GM18870 (cell line): Measurements from ENCODE around the gene ADSS1.

Experiments used
- ATAC-seq: cut with Tn5 transposase; IDR thresholded peaks from one replicate; pipeline ENCODE4 v1.9.1; 2021; ENCODE audit warnings: moderate library complexity; ENCODE audit not compliant: unreplicated experiment

Gene ADSS1

GRCh38 chr14:104731320-104732294, 7.6 kb downstream of the ADSS1 start:
- ATAC-seq, result no peak

- no peak for ATAC-seq
Measured at GRCh38 chr14:104732355-104732804, 8.4 kb downstream of the ADSS1 start.

GRCh38 chr14:104732931-104733681, 9.1 kb downstream of the ADSS1 start:
- no peak for ATAC-seq

GRCh38 chr14:104734051-104734587, 10.1 kb downstream of the ADSS1 start:
- ATAC-seq, result no peak

GRCh38 chr14:104734601-104734990, 10.6 kb downstream of the ADSS1 start:
- ATAC-seq, result no peak

- ATAC-seq, result no peak
Measured at GRCh38 chr14:104734991-104735779, 11.2 kb downstream of the ADSS1 start.

- ATAC-seq, result no peak
Measured at GRCh38 chr14:104735830-104736642, 12.0 kb downstream of the ADSS1 start.

GRCh38 chr14:104738375-104739019, 14.5 kb downstream of the ADSS1 start:
- ATAC-seq, result no peak

GRCh38 chr14:104739026-104739425, 15.0 kb downstream of the ADSS1 start:
- ATAC-seq, result no peak

- no peak for ATAC-seq
Measured at GRCh38 chr14:104739546-104740516, 15.8 kb downstream of the ADSS1 start.

GRCh38 chr14:104741108-104741802, 17.2 kb downstream of the ADSS1 start:
- no peak for ATAC-seq

GRCh38 chr14:104741803-104742251, 17.8 kb downstream of the ADSS1 start:
- no peak for ATAC-seq

- no peak for ATAC-seq
Measured at GRCh38 chr14:104742586-104743455, 18.8 kb downstream of the ADSS1 start.

GRCh38 chr14:104743461-104744380, 19.7 kb downstream of the ADSS1 start:
- no peak for ATAC-seq

GRCh38 chr14:104744484-104744883, 20.5 kb downstream of the ADSS1 start:
- no peak for ATAC-seq

GRCh38 chr14:104745431-104745830, 21.4 kb downstream of the ADSS1 start:
- no peak for ATAC-seq
